ENCODE data around the gene ROGDI.

DNA sequence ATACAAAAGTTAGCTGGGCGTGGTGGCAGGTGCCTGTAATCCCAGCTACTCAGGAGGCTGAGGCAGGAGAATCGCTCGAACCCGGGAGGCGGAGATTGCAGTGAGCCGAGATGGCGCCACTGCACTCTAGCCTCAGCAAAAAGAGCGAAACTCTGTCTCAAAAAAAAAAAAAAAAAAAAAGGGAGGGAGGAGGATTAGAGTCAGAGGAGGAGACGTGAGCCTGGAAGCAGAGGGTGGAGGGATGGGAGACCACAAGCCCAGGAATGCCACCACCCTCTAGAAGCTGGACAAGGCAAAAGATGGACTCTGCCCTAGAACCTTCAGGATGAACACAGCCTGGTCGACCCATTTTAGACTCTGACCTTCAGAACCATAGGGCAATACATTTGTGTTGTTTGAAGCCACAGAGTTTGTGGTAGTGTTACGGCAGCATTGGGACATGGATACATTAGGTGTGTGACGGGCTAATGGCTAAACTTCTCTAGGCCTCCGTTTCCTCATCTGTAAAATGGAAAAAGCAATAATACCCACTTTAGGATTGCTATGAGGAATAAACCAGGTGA is 9.4 kb downstream of the ROGDI start:
- no peak for TF ChIP-seq GATA3 (IDR thresholded peaks at IDR 0.05; ENCODE audit: low read depth, low read length)
- no peak for TF ChIP-seq GATA2 (IDR thresholded peaks at IDR 0.05; ENCODE audit: low read depth, low read length)
